AG10803 (cell line): ENCODE measurements around the gene ATL3.
A peak's percentile ranks its signal among the peaks of the same experiment; 100 is the strongest.
"Not testable (repeated sequence)": the region's sequence is repeated elsewhere in the genome, so short reads cannot be mapped to it uniquely, and the experiment has no call there.

Experiments
- DNase-seq: peaks from one replicate; pipeline ENCODE4 v3.0.0; 2010; ENCODE audit warnings: low read depth
- H3K4me3 ChIP-seq: 2 replicates; pipeline ENCODE4 v1.5.1; 2011; ENCODE audit warnings: mild to moderate bottlenecking, low read length, control low read depth
- TF ChIP-seq, protein P1 (sequence below): conservative IDR thresholded peaks from 2 replicates; pipeline ENCODE4 v1.5.1; 2011; ENCODE audit warnings: mild to moderate bottlenecking, low read length, control low read depth, inconsistent platforms

ATL3 gene

DNA sequence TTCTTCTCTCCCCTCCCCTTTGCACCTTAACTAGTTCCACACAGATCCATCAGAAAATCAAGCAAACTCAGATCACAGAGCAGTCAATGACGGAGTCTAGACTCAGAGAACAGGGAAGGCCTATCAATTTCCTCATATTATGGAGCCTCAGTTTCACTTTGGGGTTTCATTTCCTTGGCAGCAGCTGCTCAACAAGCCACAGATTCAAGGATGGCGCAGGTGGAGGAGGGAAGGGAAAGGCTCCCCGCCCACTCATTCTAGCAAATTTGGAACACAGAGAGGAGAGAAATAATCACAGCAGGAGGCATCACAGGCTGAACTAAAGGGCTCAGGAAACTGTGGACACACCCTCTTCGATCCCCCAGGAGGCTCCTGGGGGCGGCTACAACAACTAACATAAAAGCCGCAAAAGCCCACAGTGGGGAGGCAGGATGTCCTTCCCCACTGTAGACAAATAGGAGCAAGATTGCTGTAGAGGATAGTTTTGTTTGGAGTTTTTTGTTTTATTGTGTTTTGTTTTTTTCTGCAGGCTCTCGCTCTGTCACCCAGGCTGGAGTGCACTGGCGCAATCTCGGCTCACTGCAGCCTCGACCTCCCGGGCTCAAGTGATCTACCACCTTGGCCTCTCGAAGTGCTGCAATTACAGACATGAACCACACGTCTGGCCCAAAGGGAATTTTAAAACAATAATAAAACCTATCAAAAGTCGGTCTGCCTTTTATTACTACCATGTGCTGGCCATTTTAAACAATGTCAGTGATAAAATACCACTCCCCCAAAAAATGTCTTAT is 60.4 kb downstream of the ATL3 start:
- H3K4me3 ChIP-seq = no peak overlapping the region
- no peak for DNase-seq
- TF ChIP-seq, protein P1, sequence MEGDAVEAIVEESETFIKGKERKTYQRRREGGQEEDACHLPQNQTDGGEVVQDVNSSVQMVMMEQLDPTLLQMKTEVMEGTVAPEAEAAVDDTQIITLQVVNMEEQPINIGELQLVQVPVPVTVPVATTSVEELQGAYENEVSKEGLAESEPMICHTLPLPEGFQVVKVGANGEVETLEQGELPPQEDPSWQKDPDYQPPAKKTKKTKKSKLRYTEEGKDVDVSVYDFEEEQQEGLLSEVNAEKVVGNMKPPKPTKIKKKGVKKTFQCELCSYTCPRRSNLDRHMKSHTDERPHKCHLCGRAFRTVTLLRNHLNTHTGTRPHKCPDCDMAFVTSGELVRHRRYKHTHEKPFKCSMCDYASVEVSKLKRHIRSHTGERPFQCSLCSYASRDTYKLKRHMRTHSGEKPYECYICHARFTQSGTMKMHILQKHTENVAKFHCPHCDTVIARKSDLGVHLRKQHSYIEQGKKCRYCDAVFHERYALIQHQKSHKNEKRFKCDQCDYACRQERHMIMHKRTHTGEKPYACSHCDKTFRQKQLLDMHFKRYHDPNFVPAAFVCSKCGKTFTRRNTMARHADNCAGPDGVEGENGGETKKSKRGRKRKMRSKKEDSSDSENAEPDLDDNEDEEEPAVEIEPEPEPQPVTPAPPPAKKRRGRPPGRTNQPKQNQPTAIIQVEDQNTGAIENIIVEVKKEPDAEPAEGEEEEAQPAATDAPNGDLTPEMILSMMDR = no peak

DNA sequence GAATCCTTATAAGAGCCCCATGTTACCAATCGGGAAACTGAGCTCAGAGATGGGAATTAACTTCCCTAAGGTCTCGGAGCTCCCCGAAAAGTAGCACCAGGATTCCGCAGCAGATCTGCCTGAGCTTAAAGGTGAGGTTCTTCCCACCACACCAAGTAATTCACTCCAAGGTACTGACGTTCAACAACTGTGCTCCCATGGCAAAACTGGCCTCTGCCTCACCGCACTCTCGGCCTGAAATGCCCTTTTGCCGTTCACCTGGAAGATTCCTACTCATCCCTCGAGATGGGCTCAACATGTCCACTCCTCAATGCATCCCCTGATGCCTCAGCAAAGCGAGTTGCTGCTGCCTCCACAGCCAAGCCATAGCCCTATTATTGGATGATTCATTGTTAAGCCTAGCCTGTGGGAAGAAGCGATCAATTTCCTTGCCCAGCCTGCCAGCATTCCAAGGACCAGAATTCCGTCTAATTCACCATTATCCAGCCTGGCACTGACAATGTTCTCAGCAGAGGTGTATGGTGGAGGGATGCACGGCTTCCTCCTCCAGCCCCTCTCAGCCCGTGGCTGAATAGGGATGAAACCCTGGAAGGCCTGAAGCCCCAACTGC is 61.1 kb downstream of the ATL3 start:
- TF ChIP-seq, protein P1 = no peak
- H3K4me3 ChIP-seq = no peak overlapping the region

DNA sequence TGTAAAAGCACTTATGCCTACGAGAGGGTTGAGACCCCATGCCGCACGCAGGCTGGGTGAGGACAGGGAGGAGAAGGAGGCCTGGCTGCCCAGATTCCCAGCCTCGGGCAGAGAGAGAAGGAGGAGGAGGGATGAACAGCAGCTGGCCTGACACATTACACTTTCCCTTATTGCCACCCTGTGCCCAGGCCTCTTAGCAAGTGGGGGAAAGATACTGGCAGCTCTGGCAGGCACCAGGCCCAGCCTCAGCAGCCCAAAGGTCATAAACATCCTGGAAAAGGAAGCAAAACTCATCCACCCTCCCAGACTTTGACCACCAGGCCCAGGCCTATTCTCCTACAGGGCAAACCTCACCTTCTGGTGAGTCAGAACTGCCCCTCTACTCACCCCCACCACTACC is 61.6 kb downstream of the ATL3 start:
- no peak for DNase-seq
- no peak overlapping the region for H3K4me3 ChIP-seq
- TF ChIP-seq, protein P1 = no peak

More for the DNA sequence above, 61.1 kb downstream of the ATL3 start:
- DNase-seq = no peak

DNA sequence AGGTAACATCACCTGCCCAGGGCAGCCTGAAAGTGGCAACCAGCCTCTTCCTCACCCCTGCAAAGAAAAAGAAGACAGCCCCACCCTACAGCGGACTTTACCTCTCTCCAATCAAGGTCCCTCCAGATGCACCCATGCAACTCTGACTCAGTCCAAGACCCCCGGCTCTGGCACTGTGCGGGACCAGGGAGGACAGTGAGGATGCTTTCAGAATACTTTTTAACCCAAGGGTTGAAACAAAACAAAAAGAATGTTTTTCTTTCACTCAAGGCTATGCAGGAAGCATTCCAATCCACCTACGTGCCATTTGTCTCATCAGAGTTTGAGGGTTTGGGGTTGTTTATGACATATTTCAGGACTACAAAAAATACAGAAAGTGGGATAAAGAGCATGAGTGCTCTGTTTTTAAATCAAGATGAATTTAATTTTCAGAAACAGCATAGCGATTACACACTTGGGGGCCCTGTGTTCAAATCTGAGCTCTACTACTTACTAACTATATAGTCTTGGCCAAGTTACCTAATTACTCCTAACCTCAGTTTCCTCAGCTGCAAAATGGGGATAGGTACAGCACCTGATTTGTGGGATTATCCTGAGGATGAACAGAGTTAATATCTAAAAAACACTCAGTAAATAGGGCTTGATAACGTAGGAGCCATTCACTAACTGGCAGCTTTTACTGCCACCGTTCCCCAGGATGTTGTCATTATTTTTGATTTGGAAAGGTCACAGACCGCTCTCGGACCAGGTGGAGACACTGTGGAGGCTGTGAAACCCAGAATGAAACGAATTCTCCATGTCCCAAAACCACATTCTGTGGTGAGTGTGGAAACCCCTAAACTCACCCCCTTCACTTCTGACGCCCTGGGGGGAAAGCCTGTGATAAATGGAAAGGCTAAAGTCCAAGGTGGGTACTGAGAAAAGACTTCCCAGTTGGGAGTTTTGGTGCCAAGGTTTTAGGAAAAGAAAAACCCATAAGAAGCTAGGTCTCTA is 62.5 kb downstream of the ATL3 start:
- DNase-seq = peak; percentile 70
- TF ChIP-seq, protein P1 = no peak
- no peak overlapping the region for H3K4me3 ChIP-seq

DNA sequence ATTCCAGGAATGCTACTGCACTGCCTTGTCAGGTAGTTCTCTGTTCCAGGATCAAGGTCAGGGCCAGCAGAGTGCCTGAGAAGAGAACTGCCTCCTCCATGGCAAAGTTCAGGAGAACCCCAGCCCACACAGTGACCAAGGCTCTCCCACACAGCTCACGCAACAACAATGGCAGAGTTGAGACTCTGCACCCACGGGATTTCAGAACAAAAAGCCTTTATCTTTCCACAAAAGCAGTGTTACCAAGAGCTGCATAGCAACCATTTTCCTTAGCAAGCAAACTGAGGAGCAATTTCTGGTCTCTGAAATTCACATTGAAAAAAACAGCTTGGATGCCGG is 68.0 kb downstream of the ATL3 start:
- no peak for DNase-seq
- no peak overlapping the region for H3K4me3 ChIP-seq
- TF ChIP-seq, protein P1 = no peak

DNA sequence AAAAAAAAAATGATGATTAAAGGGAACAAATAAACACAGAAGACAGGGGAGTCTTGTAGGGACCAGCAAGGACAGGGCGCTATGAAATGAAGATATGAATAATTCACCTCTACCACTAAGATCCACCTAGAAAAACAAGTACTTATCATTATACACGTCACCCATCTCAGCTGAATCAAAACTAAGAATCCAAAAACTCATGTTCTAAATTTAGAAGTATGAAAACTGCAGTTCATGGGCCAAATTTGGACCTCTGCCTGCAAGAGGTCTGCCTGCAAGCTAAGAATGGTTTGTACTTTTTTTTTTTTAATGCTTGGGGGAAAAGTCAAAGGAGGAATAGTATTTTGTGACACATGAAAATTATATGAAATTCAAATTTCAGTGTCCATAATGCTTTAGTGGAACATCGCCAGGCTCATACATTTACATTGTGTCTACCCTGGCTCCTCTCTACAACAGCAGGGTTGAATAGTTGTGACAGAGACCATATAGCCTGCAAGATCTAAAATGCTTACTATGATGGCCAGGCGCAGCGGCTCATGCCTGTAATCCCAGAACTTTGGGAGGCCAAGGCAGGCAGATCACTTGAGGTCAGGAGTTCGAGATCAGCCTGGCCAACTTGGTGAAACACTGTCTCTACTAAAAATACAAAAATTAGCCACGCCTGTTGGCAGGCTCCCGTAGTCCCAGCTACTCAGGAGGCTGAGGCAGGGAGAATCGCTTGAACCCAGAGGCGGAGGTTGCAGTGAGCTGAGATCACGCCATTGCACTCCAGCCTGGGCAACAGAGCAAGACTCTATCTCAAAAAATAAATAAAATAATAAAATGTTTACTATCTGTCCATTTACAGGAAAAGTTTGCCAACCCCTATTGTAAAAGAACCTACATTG is 68.6 kb downstream of the ATL3 start:
- peak; percentile 45 for DNase-seq

More for the DNA sequence above, 68.6 kb downstream of the ATL3 start:
- not testable (repeated sequence) for H3K4me3 ChIP-seq
